ENCODE measurements around the gene SPPL2B. TPM values are rescaled to one million over a fixed set of nuclear protein-coding genes. Genes with fewer than 3 reads are reported as not detected.
A peak's percentile ranks its signal among the peaks of the same experiment; 100 is the strongest.

SPPL2B gene
- total RNA-seq, 3 donors from 2014 or later, result 119 to 177 (median 153) TPM

DNA sequence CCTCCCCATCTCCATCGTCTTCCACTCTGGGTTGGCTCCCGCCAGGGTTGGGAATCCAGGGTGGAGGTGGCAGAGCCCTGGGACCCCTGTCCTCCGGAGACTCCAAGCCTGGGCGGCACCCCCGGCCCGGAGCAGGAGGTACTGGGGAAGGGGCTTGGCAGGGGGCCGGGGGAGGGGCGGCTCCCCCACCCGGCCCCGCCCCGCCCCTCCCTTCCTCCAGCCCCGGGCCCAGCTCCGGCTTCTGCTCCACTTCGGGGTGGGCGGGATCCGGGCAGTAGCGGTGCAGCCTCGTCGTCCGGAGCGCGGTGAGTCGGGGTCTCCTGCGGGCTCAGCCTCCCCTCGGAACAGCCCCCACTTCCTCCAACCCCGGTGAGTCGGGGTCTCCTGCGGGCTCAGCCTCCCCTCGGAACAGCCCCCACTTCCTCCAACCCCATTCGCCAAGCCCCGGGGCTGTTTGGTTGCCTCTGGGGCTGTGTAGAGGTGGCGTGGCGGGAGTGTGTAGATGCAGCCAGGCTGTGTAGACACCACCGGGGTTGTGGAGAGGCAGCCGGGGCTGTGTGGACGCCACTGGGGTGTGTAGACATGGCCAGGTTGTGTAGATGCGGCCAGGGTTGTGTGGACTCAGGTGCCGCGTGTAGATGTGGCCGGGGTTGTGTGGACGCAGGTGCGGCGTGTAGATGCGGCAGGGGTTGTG lies 31.7 kb downstream of the SPPL2B start, which contains the start of gene TMPRSS9:
Gene TMPRSS9, plus strand, starts transcription at position 274 of the 694 bp plus-strand sequence. CDS start 29,521 bp downstream, outside the sequence.
- intact Hi-C loops (cut with DNase I, micrococcal nuclease), result no loop called here
- ATAC-seq, result peak; percentile 14
- DNase-seq, result peak in 1 of 3 donors; percentile 46

DNA sequence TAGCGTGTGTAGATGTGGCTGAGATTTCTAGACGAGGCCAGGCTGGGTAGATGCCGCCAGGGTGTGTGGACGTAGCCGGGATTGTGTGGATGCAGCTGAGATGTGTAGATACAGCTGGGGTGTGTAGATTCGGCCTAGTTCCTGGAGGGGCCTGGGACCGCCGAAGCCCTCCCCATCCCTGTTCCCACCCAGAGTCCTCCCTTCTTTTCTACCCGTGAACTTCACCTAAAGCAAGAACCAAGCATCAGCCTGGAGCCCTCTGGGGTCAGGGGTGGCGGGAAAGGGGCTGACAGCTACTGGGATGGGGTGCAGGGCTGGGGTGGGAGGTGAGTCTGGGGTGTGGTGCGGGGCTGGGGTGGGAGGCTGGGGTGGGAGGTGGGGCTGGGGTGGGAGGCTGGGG lies 32.3 kb downstream of the SPPL2B start:
- Histone ChIP-seq H3K4me3 (no peak overlapping the region), H3K36me3 (ENCODE audit: low read depth) (no peaks in the 10 kb centered on the region), H3K9me3 (no peaks in the 10 kb centered on the region), H3K4me1 (ENCODE audit: low read depth) (peaks cover 3% of the 10 kb centered on the region)
- DNase-seq, result no peak
- intact Hi-C loops (cut with DNase I, micrococcal nuclease), result no loop called here
- TF ChIP-seq, protein P1, sequence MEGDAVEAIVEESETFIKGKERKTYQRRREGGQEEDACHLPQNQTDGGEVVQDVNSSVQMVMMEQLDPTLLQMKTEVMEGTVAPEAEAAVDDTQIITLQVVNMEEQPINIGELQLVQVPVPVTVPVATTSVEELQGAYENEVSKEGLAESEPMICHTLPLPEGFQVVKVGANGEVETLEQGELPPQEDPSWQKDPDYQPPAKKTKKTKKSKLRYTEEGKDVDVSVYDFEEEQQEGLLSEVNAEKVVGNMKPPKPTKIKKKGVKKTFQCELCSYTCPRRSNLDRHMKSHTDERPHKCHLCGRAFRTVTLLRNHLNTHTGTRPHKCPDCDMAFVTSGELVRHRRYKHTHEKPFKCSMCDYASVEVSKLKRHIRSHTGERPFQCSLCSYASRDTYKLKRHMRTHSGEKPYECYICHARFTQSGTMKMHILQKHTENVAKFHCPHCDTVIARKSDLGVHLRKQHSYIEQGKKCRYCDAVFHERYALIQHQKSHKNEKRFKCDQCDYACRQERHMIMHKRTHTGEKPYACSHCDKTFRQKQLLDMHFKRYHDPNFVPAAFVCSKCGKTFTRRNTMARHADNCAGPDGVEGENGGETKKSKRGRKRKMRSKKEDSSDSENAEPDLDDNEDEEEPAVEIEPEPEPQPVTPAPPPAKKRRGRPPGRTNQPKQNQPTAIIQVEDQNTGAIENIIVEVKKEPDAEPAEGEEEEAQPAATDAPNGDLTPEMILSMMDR (IDR thresholded peaks at IDR 0.05), result no peak
- ATAC-seq, result peak; percentile 30

More for the DNA sequence above, 31.7 kb downstream of the SPPL2B start, which contains the start of gene TMPRSS9:
- TF ChIP-seq, protein P1 (IDR thresholded peaks at IDR 0.05), result no peak
- Histone ChIP-seq H3K4me1 (ENCODE audit: low read depth) (peaks cover 3% of the 10 kb centered on the region), H3K9me3 (no peaks in the 10 kb centered on the region), H3K36me3 (ENCODE audit: low read depth) (no peaks in the 10 kb centered on the region), H3K4me3 (no peak within 1 kb of the TSS)

- H3K9me3 ChIP-seq, result no peaks in the 10 kb centered on the region
- no peak for DNase-seq
- H3K36me3 ChIP-seq (ENCODE audit: low read depth), result no peaks in the 10 kb centered on the region
- peaks cover 3% of the 10 kb centered on the region for H3K4me1 ChIP-seq (ENCODE audit: low read depth)
- TF ChIP-seq, protein P1 (IDR thresholded peaks at IDR 0.05), result no peak
- no peak for ATAC-seq
- intact Hi-C loops (cut with DNase I, micrococcal nuclease), result no loop called here
- H3K4me3 ChIP-seq, result no peak overlapping the region
These were observed 33.0 kb downstream of the SPPL2B start for GRCh38 chr19:2361246-2362045.

GRCh38 chr19:2362046-2362969 lies 33.8 kb downstream of the SPPL2B start:
- Histone ChIP-seq H3K4me3 (no peak overlapping the region), H3K36me3 (ENCODE audit: low read depth) (no peaks in the 10 kb centered on the region), H3K4me1 (ENCODE audit: low read depth) (peaks cover 3% of the 10 kb centered on the region), H3K9me3 (no peaks in the 10 kb centered on the region)
- no peak for ATAC-seq
- intact Hi-C loops (cut with DNase I, micrococcal nuclease), result no loop called here
- TF ChIP-seq, protein P1 (IDR thresholded peaks at IDR 0.05), result no peak
- DNase-seq, result no peak

DNA sequence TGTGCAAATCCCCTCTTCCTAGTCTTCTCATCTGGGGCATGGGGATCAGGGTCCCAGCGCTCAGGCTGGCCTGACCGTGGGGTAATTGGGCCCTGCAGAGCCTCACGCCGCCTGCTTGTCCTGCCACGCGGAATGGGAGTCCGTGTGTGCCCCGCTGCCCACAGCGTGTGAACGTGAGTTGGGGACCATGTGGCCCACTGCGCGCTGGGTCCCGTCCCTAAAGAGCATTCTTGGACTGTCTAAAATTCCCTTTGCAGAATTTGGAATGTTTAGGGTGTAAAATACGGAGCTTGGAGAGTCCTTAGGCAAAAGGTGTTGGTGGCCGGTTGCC lies 34.5 kb downstream of the SPPL2B start:
- TF ChIP-seq, protein P1 (IDR thresholded peaks at IDR 0.05), result no peak
- DNase-seq (no peak), ATAC-seq (no peak)
- Histone ChIP-seq H3K4me1 (ENCODE audit: low read depth) (peaks cover 3% of the 10 kb centered on the region), H3K4me3 (no peak overlapping the region), H3K36me3 (ENCODE audit: low read depth) (no peaks in the 10 kb centered on the region), H3K9me3 (no peaks in the 10 kb centered on the region)
- intact Hi-C loops (cut with DNase I, micrococcal nuclease), result no loop called here

Measured in mucosa of descending colon (tissue), 3 donors.